Measurements from ENCODE around the gene MCRIP1.

DNA sequence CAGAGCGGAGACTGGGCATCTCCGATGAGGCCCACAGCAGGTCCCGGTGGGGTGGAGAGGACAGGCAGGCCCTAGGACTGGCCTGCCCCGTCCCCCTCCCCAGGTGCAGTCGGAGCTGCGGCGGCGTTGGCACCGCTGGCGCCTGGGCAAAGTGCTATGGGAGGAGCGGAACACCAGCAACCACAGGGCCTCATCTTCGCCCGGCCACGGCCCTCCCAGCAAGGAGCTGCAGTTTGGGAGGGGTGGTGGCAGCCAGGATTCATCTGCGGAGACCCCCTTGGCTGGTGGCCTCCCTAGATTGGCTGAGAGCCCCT lies 19.8 kb downstream of the MCRIP1 start:
- no peak for TF ChIP-seq CEBPB (IDR thresholded peaks at IDR 0.05; ENCODE audit: low read depth, low read length)
- no peak for TF ChIP-seq POLR2A (IDR thresholded peaks at IDR 0.05; ENCODE audit: low read depth, low read length)
- TF ChIP-seq RCOR1 (IDR thresholded peaks at IDR 0.05; ENCODE audit: insufficient replicate concordance, low read length) = no peak
- TF ChIP-seq, protein P1, sequence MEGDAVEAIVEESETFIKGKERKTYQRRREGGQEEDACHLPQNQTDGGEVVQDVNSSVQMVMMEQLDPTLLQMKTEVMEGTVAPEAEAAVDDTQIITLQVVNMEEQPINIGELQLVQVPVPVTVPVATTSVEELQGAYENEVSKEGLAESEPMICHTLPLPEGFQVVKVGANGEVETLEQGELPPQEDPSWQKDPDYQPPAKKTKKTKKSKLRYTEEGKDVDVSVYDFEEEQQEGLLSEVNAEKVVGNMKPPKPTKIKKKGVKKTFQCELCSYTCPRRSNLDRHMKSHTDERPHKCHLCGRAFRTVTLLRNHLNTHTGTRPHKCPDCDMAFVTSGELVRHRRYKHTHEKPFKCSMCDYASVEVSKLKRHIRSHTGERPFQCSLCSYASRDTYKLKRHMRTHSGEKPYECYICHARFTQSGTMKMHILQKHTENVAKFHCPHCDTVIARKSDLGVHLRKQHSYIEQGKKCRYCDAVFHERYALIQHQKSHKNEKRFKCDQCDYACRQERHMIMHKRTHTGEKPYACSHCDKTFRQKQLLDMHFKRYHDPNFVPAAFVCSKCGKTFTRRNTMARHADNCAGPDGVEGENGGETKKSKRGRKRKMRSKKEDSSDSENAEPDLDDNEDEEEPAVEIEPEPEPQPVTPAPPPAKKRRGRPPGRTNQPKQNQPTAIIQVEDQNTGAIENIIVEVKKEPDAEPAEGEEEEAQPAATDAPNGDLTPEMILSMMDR (conservative IDR thresholded peaks at IDR 0.05; ENCODE audit: low read depth, low read length) = no peak
- TF ChIP-seq RAD21 (IDR thresholded peaks at IDR 0.05; ENCODE audit: low read length) = no peak
- no peak for TF ChIP-seq FOS (IDR thresholded peaks at IDR 0.05; ENCODE audit: low read depth, low read length)
- TF ChIP-seq CHD1 (IDR thresholded peaks at IDR 0.05; ENCODE audit: low read depth, low read length) = no peak
- no peak for TF ChIP-seq RFX5 (IDR thresholded peaks at IDR 0.05; ENCODE audit: low read depth, low read length)
